CD1c-positive myeloid dendritic cell (primary cell): Measurements from ENCODE around the gene RAB6D.
A peak's percentile ranks its signal among the peaks of the same experiment; 100 is the strongest.
"Not testable (repeated sequence)": the region's sequence is repeated elsewhere in the genome, so short reads cannot be mapped to it uniquely, and the experiment has no call there.

ENCODE experiments used
- DNase-seq: peaks from one replicate; pipeline ENCODE4 v3.0.0-alpha.2; 2016; ENCODE audit errors: extremely low spot score

RAB6D gene

GRCh38 chr2:131363703-131364186 lies at the start of gene RAB6D:
TSS of gene RAB6D (minus strand) at chr2:131364168. CDS start at chr2:131363720, 448 bp downstream.
- not testable (repeated sequence) for DNase-seq

GRCh38 chr2:131413148-131413747 lies 49.3 kb upstream of the RAB6D start:
- peak; percentile 66 for DNase-seq

DNA sequence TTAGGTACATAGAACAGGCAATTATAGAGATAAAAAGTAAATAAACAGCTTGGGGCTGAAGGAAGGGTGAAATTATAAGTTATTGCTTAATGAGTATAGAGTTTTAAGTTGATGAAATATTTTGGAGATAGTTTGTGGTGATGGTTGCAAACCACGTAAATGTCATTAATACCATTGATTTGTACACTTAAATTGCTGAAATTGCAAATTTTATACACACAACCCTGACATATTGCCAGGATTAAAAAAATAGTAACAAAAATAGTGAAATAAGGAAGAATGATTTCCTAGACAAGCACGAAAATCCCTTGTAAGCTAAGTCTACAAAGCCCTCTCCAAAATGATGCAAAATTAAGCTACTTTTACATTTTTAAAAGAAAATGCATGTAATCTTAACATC lies 46.2 kb upstream of the RAB6D start:
- DNase-seq, result no peak

GRCh38 chr2:131408778-131409177 lies 44.8 kb upstream of the RAB6D start:
- DNase-seq, result no peak

DNA sequence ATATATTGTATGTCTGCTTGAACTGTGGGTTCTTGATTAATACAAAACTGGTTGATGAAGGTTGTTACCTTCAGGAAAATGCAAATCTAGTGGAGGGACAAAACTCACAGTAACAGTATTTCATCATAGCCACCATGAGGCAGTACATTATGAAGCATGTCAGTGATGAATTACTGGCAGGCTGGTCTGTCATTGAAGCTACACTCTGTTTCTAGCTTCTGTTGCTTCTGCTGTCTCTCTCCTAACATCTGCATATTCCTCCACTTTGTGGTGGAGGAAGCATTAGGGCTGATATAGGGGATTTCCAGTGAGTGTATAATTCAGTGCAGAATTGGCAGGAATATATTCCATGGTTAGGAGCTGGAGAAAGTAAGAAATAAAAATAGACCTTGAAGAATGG lies 44.2 kb upstream of the RAB6D start:
- no peak for DNase-seq

- no peak for DNase-seq
Observed at GRCh38 chr2:131404753-131405152, 40.8 kb upstream of the RAB6D start.

DNA sequence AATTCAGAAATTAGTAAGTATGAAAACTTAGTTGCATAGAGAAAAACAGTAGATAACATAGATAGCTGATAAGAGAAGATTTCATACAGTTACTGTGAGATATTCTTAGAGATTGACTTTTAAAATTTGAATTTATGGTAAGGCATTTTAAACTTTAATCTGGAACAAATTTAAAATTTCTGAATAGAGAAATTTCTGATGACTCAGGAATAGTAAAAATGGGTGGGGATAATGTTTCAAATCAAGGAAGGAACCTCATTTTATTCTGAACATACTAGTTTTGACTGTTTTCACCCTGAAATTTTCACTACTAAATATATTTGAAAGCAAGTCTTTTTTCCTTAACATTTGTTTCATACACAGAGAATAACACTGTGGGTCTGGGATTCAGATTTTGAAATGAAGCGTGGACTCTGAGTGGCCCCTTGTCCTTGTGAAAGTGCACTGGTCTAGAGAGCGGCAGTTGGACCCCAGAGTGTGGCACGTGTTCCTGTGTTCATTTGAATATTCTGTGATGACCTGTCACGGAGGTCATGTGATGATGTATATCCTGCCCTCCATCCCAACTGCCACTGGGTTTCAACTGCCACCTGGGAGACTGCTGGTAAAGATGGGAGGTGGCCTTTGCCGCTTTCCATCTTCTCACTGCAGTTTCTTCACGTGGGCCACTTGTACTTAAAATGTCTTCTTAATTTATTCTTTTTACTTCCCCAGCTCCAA lies 38.5 kb upstream of the RAB6D start:
- DNase-seq, result no peak

DNA sequence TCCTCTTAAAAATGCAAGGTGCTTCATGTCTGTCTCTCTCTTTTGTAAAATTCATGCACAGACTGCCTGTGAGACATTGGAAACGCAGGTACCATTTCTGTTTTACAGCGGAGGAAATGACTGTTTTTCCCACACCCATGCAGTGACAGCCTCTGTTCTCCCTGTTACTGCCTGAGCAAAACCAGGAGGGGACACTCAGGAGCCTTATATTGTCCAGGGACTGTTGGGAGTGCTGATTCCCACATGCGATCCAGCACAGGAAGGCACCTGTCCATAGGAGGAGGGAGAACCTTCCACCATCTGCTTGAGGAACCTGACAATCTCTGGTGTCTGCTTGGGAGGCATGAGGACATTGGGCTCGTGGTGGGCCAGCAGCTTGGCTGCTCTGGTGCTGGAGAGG lies 36.9 kb upstream of the RAB6D start:
- DNase-seq, result no peak

DNA sequence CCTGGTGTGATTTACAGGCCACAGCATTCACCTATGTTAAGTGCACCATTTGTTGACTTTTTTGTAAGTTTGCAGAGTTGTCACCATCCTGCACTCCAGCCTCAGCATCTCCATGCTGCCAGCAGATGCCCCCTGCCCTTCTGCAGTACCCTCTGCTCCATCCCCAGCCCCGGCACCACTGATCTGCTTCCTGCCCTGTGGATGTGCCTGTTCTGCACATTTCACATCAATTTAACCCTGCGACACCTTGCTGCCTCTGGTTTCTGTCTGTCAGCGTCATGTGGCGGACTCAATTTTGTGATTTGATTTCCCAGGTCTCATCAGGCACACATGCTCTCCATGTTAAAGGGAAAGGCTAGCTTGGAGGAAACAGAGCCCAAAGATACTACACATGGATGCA lies 36.5 kb upstream of the RAB6D start:
- not testable (repeated sequence) for DNase-seq

DNA sequence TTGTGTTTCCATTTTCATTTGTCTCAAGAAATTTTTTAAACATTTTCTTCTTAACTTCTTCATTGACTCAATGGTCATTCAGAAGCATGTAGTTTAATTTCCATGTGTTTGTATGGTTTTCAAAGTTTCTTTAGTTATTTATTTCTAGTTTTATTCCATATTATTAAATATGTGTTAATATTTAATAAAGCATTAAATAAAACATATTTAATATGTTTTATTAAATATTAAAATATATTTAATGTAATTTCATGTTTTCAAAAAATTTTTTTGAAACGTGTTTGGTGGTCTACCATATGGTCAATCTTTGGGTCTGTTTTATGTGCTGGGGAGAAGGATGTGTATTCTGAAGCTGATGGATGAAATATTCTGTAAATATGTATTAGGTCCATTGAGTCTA lies 32.2 kb upstream of the RAB6D start:
- DNase-seq, result not testable (repeated sequence)

DNA sequence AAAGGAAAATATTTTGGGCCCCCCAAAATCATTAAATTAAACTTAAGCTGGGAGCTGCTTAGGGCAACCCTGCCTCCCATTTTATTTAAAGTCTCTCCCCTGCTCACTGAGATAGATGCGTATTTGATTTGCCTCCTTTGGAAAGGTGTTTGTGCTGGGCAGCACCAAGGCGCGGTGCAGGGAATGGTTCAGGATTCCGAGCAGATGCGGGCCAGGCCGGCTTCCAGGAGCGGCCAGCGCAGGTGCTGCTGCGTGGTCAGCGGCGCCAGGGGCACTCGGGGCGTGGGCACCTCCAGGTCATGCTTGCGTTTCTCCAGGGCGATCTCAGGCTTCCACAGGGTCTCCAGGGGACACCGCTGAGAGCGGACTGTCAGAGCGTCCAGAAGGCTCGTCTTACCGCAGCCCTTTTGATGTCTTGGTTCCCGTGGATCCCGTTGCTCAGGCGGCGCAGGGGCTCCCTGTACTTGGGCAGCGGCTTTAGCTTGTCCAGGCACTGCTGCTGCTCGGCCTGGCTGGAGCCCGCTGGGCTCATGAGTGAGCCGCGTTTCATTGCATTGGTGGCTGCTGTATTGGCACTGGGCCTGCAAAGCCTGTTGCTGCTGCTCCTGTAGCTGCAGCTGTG lies 31.2 kb upstream of the RAB6D start:
- DNase-seq, result not testable (repeated sequence)

GRCh38 chr2:131394147-131394931 lies 30.4 kb upstream of the RAB6D start:
- no peak for DNase-seq

DNA sequence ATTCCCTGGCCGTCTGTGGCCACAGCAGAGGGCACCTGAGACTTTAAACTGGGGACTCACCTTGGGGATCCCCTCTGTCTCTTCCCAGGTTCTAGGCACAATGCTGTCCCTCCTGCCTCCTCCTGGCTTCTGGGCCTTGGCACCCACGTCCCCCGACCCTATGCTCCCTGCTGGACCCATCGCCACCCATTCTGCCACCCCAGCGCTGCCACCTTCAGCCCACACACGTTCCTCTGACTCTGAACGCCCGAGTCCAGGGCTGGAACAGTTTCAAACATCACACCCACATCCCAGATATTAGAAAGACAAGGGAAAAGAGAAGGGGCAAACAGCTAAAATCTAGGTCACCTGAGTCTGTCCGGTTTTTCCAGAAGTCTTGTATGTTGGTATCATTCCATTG lies 28.0 kb upstream of the RAB6D start:
- DNase-seq, result not testable (repeated sequence)

GRCh38 chr2:131391471-131391870 lies 27.5 kb upstream of the RAB6D start:
- not testable (repeated sequence) for DNase-seq

- DNase-seq, result not testable (repeated sequence)
Observed at GRCh38 chr2:131390495-131391130, 26.6 kb upstream of the RAB6D start.

DNA sequence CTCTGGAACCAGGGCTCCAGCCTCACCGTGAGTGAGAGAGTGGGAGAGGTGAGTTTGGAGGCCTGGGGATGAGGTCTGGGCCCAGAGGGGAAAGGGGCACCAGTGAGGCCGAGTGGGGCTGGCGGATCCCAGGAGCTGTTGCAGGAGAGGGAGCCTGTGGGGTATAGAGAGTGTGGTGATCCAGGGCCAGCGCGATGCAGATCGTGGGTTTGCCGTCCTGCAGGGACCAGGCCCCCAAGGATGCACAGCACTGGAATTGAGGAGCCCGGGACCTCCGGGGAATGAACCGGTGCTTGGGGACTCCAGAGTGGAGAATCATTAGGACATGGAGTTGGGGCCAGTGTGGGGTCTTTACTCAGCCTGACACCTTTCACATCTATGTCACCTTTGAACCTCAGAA lies 25.7 kb upstream of the RAB6D start:
- DNase-seq, result no peak

DNA sequence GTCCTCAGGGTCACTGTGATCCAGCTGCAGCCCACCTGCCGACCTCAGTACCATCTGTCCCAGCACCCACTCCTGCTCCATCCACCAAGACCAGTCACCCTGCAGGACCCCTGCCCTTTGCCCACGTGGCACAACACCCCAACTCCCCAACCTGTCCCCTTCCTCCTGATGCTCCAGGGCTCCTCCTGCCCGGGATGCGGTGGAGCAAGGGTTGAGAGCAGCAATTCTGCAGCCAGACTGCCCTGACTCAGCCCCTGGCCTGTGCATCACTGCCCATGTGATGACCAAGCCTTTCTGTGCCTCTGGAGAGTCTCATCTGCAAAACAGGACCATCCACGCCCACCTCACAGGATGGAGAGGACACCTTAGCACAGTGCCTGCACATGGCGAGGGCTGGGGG lies 24.9 kb upstream of the RAB6D start:
- not testable (repeated sequence) for DNase-seq

DNA sequence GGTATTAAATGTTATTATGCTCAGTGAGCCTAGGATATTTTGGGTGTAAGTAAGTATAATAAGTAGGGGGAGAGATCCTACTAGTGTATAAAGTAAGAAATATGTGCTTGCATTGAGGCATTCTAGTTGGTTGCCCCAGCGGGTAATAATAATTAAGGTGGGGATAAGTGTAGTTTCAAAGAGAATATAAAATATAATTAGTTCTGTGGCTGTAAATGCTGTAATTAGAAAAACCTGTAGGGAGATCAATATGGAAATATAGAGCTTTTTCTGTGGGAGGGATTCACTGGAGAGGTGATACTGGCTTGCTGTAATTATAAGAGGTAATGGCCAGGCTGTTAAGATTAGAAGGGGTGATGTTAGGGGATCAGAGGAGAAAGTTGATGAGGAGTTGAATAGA lies 9.1 kb upstream of the RAB6D start:
- DNase-seq, result not testable (repeated sequence)

DNA sequence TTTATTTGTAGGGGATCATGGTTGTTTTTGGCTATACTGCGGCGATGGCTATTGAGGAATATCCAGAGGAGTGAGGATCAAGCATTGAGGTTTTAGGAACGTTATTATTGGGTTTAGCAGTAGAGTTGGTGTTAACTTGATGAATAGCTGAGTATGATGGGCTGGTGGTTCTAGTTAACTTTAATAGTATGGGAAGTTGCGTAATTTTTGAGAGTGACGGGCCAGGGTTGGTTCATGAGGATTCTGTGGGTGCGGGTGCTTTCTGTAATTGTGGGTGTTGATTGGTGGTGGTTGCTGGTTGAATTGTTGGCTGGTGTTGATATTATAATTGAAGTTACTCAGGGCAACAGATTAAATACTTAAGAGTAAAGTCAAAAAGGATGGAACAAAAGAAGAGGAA lies 6.0 kb upstream of the RAB6D start:
- no peak for DNase-seq

DNA sequence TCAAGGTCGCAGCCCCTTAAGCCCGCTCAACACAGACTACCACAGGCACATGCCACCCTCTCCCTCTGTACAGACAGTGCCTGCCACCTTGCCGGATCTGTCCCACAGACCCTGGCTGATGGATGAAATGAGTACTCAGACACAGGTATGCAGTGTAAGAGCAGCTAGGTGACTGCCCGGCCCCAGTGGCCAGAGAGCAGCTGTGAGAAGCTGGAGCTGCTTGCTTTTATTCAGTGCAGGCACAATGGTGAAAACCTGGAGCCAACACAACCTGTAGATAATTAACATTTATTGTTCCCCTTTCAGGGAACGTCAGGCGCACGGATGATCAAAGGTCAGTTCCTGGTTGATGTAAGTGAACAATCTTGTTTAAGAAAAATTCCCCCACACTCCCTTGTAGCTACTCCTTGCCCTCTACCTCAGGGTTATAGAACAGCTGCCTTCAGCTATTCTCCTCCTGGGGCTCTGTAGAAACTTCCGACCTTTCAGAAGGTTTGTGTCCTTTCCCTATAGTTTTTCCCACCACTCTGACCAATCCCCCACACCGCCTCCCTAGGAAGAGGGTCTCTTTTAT lies 4.6 kb upstream of the RAB6D start:
- not testable (repeated sequence) for DNase-seq

- no peak for DNase-seq
Observed at GRCh38 chr2:131367352-131367751, 3.4 kb upstream of the RAB6D start.
